Measurements from ENCODE around the gene PNKD. TPM values are rescaled to one million over a fixed set of nuclear protein-coding genes. Genes with fewer than 3 reads are reported as not detected.

The PNKD gene
- total RNA-seq, 1 experiment from 2014 or later, result 97.7 TPM

GRCh38 chr2:218360453-218360852 lies 90.1 kb downstream of the PNKD start:
- Histone ChIP-seq H4K20me1 (ENCODE audit: low read length) (no peaks in the 10 kb centered on the region), H3K27ac (ENCODE audit: low read length) (no peak overlapping the region), H3K27me3 (ENCODE audit: low read length) (no peaks in the 10 kb centered on the region), H3K9me2 (replicated peaks; ENCODE audit: low read length) (no peaks in the 10 kb centered on the region), H3K9me3 (ENCODE audit: low read length) (no peaks in the 10 kb centered on the region), H3F3A (ENCODE audit: low read length, unreplicated experiment) (no peaks in the 10 kb centered on the region), H3K4me2 (ENCODE audit: low read length) (no peak overlapping the region), H3K9ac (ENCODE audit: low read length) (no peak overlapping the region), H3K4me1 (ENCODE audit: insufficient read depth, low read length) (no peaks in the 10 kb centered on the region), H3K36me3 (ENCODE audit: low read depth, low read length) (no peaks in the 10 kb centered on the region), H3K4me3 (ENCODE audit: low read length) (no peak overlapping the region), H2AFZ (ENCODE audit: low read length) (no peak overlapping the region), H3K79me2 (ENCODE audit: low read length) (no peaks in the 10 kb centered on the region)
- DNase-seq (no peak), ATAC-seq (no peak)
- intact Hi-C loops (cut with micrococcal nuclease), result no loop called here
- BruUV-seq (replicated peaks), result no TSS peak
- POLR2A ChIA-PET (ENCODE audit: unreplicated experiment), result no interaction called here
- TF ChIP-seq CTCF (conservative IDR thresholded peaks at IDR 0.05; ENCODE audit: low read depth, low read length) (no peak), EZH2phosphoT487 (IDR thresholded peaks at IDR 0.05; ENCODE audit: borderline replicate concordance, low read length) (no peak), EZH2 (IDR thresholded peaks at IDR 0.05; ENCODE audit: low read length, unreplicated experiment) (no peak)
- CTCF ChIA-PET, result no interaction called here

- Histone ChIP-seq H3K27ac (ENCODE audit: low read length) (no peak overlapping the region), H3K4me2 (ENCODE audit: low read length) (no peak overlapping the region), H3K27me3 (ENCODE audit: low read length) (no peaks in the 10 kb centered on the region), H3K9ac (ENCODE audit: low read length) (no peak overlapping the region), H3K4me1 (ENCODE audit: insufficient read depth, low read length) (no peaks in the 10 kb centered on the region), H3K4me3 (ENCODE audit: low read length) (no peak overlapping the region), H3F3A (ENCODE audit: low read length, unreplicated experiment) (no peaks in the 10 kb centered on the region), H2AFZ (ENCODE audit: low read length) (no peak overlapping the region), H3K9me3 (ENCODE audit: low read length) (no peaks in the 10 kb centered on the region), H3K79me2 (ENCODE audit: low read length) (no peaks in the 10 kb centered on the region), H3K9me2 (replicated peaks; ENCODE audit: low read length) (no peaks in the 10 kb centered on the region), H3K36me3 (ENCODE audit: low read depth, low read length) (no peaks in the 10 kb centered on the region), H4K20me1 (ENCODE audit: low read length) (no peaks in the 10 kb centered on the region)
- ATAC-seq, result no peak
- intact Hi-C loops (cut with micrococcal nuclease), result no loop called here
- POLR2A ChIA-PET (ENCODE audit: unreplicated experiment), result interaction anchor here (0.7 kb wide), 1 partner anchor 87 kb away, joined by 18 read pairs; no protein-coding TSS in a partner anchor
- no peak for DNase-seq
- TF ChIP-seq EZH2phosphoT487 (IDR thresholded peaks at IDR 0.05; ENCODE audit: borderline replicate concordance, low read length) (no peak), EZH2 (IDR thresholded peaks at IDR 0.05; ENCODE audit: low read length, unreplicated experiment) (no peak), CTCF (conservative IDR thresholded peaks at IDR 0.05; ENCODE audit: low read depth, low read length) (no peak)
- BruUV-seq (replicated peaks), result no TSS peak
- CTCF ChIA-PET, result interaction anchor here (0.6 kb wide), 1 partner anchor 64 kb away, joined by 3 read pairs; no protein-coding TSS in a partner anchor
Measured at GRCh38 chr2:218362606-218363005, 92.3 kb downstream of the PNKD start.

- no peaks in the 10 kb centered on the region for H3K79me2 ChIP-seq (ENCODE audit: low read length)
- H3F3A ChIP-seq (ENCODE audit: low read length, unreplicated experiment), result no peaks in the 10 kb centered on the region
- H3K36me3 ChIP-seq (ENCODE audit: low read depth, low read length), result no peaks in the 10 kb centered on the region
- no peak overlapping the region for H2AFZ ChIP-seq (ENCODE audit: low read length)
- 0 out of 2 replicates have a peak, but pooled peaks cover 1% of the 10 kb centered on the region for H3K4me1 ChIP-seq (ENCODE audit: insufficient read depth, low read length)
- no TSS peak for BruUV-seq (replicated peaks)
- no peaks in the 10 kb centered on the region for H3K9me3 ChIP-seq (ENCODE audit: low read length)
- ChIA-PET POLR2A (ENCODE audit: unreplicated experiment) (no interaction called here), CTCF (no interaction called here)
- no peaks in the 10 kb centered on the region for H3K27me3 ChIP-seq (ENCODE audit: low read length)
- H3K9ac ChIP-seq (ENCODE audit: low read length), result no peak overlapping the region
- H4K20me1 ChIP-seq (ENCODE audit: low read length), result no peaks in the 10 kb centered on the region
- intact Hi-C loops (cut with micrococcal nuclease), result no loop called here
- no peak overlapping the region for H3K27ac ChIP-seq (ENCODE audit: low read length)
- ATAC-seq, result no peak
- DNase-seq, result no peak
- no peaks in the 10 kb centered on the region for H3K9me2 ChIP-seq (replicated peaks; ENCODE audit: low read length)
- TF ChIP-seq EZH2 (IDR thresholded peaks at IDR 0.05; ENCODE audit: low read length, unreplicated experiment), result no peak
- TF ChIP-seq CTCF (conservative IDR thresholded peaks at IDR 0.05; ENCODE audit: low read depth, low read length), result no peak
- TF ChIP-seq EZH2phosphoT487 (IDR thresholded peaks at IDR 0.05; ENCODE audit: borderline replicate concordance, low read length), result no peak
- H3K4me2 ChIP-seq (ENCODE audit: low read length), result no peak overlapping the region
- no peak overlapping the region for H3K4me3 ChIP-seq (ENCODE audit: low read length)
Measured at GRCh38 chr2:218363736-218364135, 93.4 kb downstream of the PNKD start.
